DOHH2 (cell line): ENCODE results near the gene HSBP1L1.
A peak's percentile ranks its signal among the peaks of the same experiment; 100 is the strongest.

Experiments
- H3F3A ChIP-seq: fragments of 200-600 bp; sonication (generic), shearing (Covaris generic); 2 replicates; pipeline ENCODE4 v1.6.0; 2016; ENCODE audit warnings: antibody characterized with exemption, mild to moderate bottlenecking; ENCODE audit not compliant: control insufficient read depth, insufficient read depth
- H3K27ac ChIP-seq: fragments of 200-600 bp; sonication (generic); 2 replicates; pipeline ENCODE4 v1.5.1; 2014; ENCODE audit warnings: low read depth, mild to moderate bottlenecking, low read length, moderate library complexity
- H3K27me3 ChIP-seq: fragments of 200-600 bp; sonication (generic); 2 replicates; pipeline ENCODE4 v1.6.1; 2014; ENCODE audit warnings: mild to moderate bottlenecking, low read length, mixed read lengths; ENCODE audit not compliant: control insufficient read depth
- H3K36me3 ChIP-seq: fragments of 200-600 bp; sonication (generic); 2 replicates; pipeline ENCODE4 v1.6.1; 2014; ENCODE audit warnings: mild to moderate bottlenecking, low read length, moderate library complexity, mixed read lengths; ENCODE audit not compliant: control insufficient read depth
- H3K4me1 ChIP-seq: fragments of 200-600 bp; sonication (generic); 2 replicates; pipeline ENCODE4 v1.6.1; 2014; ENCODE audit warnings: mild to moderate bottlenecking, low read length, mixed read lengths; ENCODE audit not compliant: control insufficient read depth
- H3K4me2 ChIP-seq: fragments of 200-600 bp; sonication (generic); 2 replicates; pipeline ENCODE4 v1.6.0; 2014; ENCODE audit warnings: mild to moderate bottlenecking, low read length, moderate library complexity
- H3K4me3 ChIP-seq: fragments of 200-600 bp; sonication (generic); 2 replicates; pipeline ENCODE4 v1.5.1; 2014; ENCODE audit warnings: mild to moderate bottlenecking, low read length, mixed read lengths
- H3K79me2 ChIP-seq: fragments of 200-600 bp; sonication (generic); 2 replicates; pipeline ENCODE4 v1.6.1; 2014; ENCODE audit warnings: mild to moderate bottlenecking, low read length, mixed read lengths; ENCODE audit not compliant: control insufficient read depth
- H3K9me2 ChIP-seq: fragments of 200-600 bp; sonication (generic); replicated peaks from 2 replicates; pipeline ENCODE4 v1.6.1; 2014; ENCODE audit warnings: mild to moderate bottlenecking, low read length, mixed read lengths; ENCODE audit not compliant: control insufficient read depth
- H3K9me3 ChIP-seq: fragments of 200-600 bp; sonication (generic); 2 replicates; pipeline ENCODE4 v1.6.1; 2014; ENCODE audit warnings: antibody characterized with exemption, low read length, mixed read lengths; ENCODE audit not compliant: control insufficient read depth, insufficient read depth
- H4K20me1 ChIP-seq: fragments of 200-600 bp; sonication (generic); 2 replicates; pipeline ENCODE4 v1.6.0; 2014; ENCODE audit warnings: low read depth, mild to moderate bottlenecking, antibody characterized with exemption, low read length, moderate library complexity; ENCODE audit not compliant: control insufficient read depth, insufficient read depth
- CTCF ChIP-seq: fragments of 200-600 bp; sonication (generic); IDR thresholded peaks from one replicate; pipeline ENCODE4 v1.5.1; 2014; ENCODE audit warnings: antibody characterized with exemption, mild to moderate bottlenecking, low read depth, low read length; ENCODE audit not compliant: poor library complexity, severe bottlenecking
- EZH2phosphoT487 ChIP-seq: fragments of 200-600 bp; sonication (generic); IDR thresholded peaks from 2 replicates; pipeline ENCODE4 v1.6.1; 2017; ENCODE audit warnings: borderline replicate concordance, mild to moderate bottlenecking, antibody characterized with exemption, low read length, moderate library complexity, mixed read lengths

Gene HSBP1L1

GRCh38 chr18:79944126-79944731, 20.2 kb upstream of the HSBP1L1 start:
- peaks cover 22% of the 10 kb centered on the region for H4K20me1 ChIP-seq
- peaks cover 58% of the 10 kb centered on the region for H3K36me3 ChIP-seq
- H3K4me1 ChIP-seq: peaks cover 43% of the 10 kb centered on the region
- no peaks in the 10 kb centered on the region for H3K27me3 ChIP-seq
- TF ChIP-seq EZH2phosphoT487 (no peak), CTCF (no peak)
- H3K4me2 ChIP-seq: 0 out of 2 replicates have a peak overlapping the region, but pooled peaks have one; percentile 24
- H3K79me2 ChIP-seq: peaks cover 88% of the 10 kb centered on the region
- no peaks in the 10 kb centered on the region for H3K9me3 ChIP-seq
- H3K4me3 ChIP-seq: no peak overlapping the region
- no peak overlapping the region for H3K27ac ChIP-seq
- H3K9me2 ChIP-seq: no peaks in the 10 kb centered on the region
- peaks cover 1% of the 10 kb centered on the region for H3F3A ChIP-seq

- H3K4me2 ChIP-seq: peak overlapping the region; percentile 24; the same call in 1 of the 2 replicates
- peaks cover 48% of the 10 kb centered on the region for H3K4me1 ChIP-seq
- H3F3A ChIP-seq: peaks cover 6% of the 10 kb centered on the region
- peaks cover 88% of the 10 kb centered on the region for H3K79me2 ChIP-seq
- H3K9me2 ChIP-seq: no peaks in the 10 kb centered on the region
- H3K27me3 ChIP-seq: no peaks in the 10 kb centered on the region
- no peak overlapping the region for H3K4me3 ChIP-seq
- no peak overlapping the region for H3K27ac ChIP-seq
- no peaks in the 10 kb centered on the region for H3K9me3 ChIP-seq
- H3K36me3 ChIP-seq: peaks cover 58% of the 10 kb centered on the region
- peaks cover 20% of the 10 kb centered on the region for H4K20me1 ChIP-seq
- TF ChIP-seq CTCF: no peak
- TF ChIP-seq EZH2phosphoT487: no peak
These were observed 19.7 kb upstream of the HSBP1L1 start for GRCh38 chr18:79944746-79945117.

- H3K36me3 ChIP-seq: peaks cover 56% of the 10 kb centered on the region
- H4K20me1 ChIP-seq: peaks cover 23% of the 10 kb centered on the region
- H3K4me2 ChIP-seq: peak overlapping the region; percentile 24; the same call in 1 of the 2 replicates
- no peaks in the 10 kb centered on the region for H3K9me3 ChIP-seq
- H3F3A ChIP-seq: peaks cover 11% of the 10 kb centered on the region
- H3K4me1 ChIP-seq: peaks cover 55% of the 10 kb centered on the region
- H3K9me2 ChIP-seq: no peaks in the 10 kb centered on the region
- H3K27ac ChIP-seq: no peak overlapping the region
- no peaks in the 10 kb centered on the region for H3K27me3 ChIP-seq
- H3K79me2 ChIP-seq: peaks cover 86% of the 10 kb centered on the region
- no peak overlapping the region for H3K4me3 ChIP-seq
- TF ChIP-seq CTCF: no peak
- no peak for TF ChIP-seq EZH2phosphoT487
These were observed 19.1 kb upstream of the HSBP1L1 start for GRCh38 chr18:79945118-79946042.
